DOHH2 (cell line): ENCODE data around the gene PDRG1.

Experiments used
- H3F3A ChIP-seq: fragments of 200-600 bp; sonication (generic), shearing (Covaris generic); 2 replicates; pipeline ENCODE4 v1.6.0; 2016; ENCODE audit warnings: antibody characterized with exemption, mild to moderate bottlenecking; ENCODE audit not compliant: control insufficient read depth, insufficient read depth
- H3K27ac ChIP-seq: fragments of 200-600 bp; sonication (generic); 2 replicates; pipeline ENCODE4 v1.5.1; 2014; ENCODE audit warnings: low read depth, mild to moderate bottlenecking, low read length, moderate library complexity
- H3K27me3 ChIP-seq: fragments of 200-600 bp; sonication (generic); 2 replicates; pipeline ENCODE4 v1.6.1; 2014; ENCODE audit warnings: mild to moderate bottlenecking, low read length, mixed read lengths; ENCODE audit not compliant: control insufficient read depth
- H3K36me3 ChIP-seq: fragments of 200-600 bp; sonication (generic); 2 replicates; pipeline ENCODE4 v1.6.1; 2014; ENCODE audit warnings: mild to moderate bottlenecking, low read length, moderate library complexity, mixed read lengths; ENCODE audit not compliant: control insufficient read depth
- H3K4me1 ChIP-seq: fragments of 200-600 bp; sonication (generic); 2 replicates; pipeline ENCODE4 v1.6.1; 2014; ENCODE audit warnings: mild to moderate bottlenecking, low read length, mixed read lengths; ENCODE audit not compliant: control insufficient read depth
- H3K4me2 ChIP-seq: fragments of 200-600 bp; sonication (generic); 2 replicates; pipeline ENCODE4 v1.6.0; 2014; ENCODE audit warnings: mild to moderate bottlenecking, low read length, moderate library complexity
- H3K4me3 ChIP-seq: fragments of 200-600 bp; sonication (generic); 2 replicates; pipeline ENCODE4 v1.5.1; 2014; ENCODE audit warnings: mild to moderate bottlenecking, low read length, mixed read lengths
- H3K79me2 ChIP-seq: fragments of 200-600 bp; sonication (generic); 2 replicates; pipeline ENCODE4 v1.6.1; 2014; ENCODE audit warnings: mild to moderate bottlenecking, low read length, mixed read lengths; ENCODE audit not compliant: control insufficient read depth
- H3K9me2 ChIP-seq: fragments of 200-600 bp; sonication (generic); replicated peaks from 2 replicates; pipeline ENCODE4 v1.6.1; 2014; ENCODE audit warnings: mild to moderate bottlenecking, low read length, mixed read lengths; ENCODE audit not compliant: control insufficient read depth
- H3K9me3 ChIP-seq: fragments of 200-600 bp; sonication (generic); 2 replicates; pipeline ENCODE4 v1.6.1; 2014; ENCODE audit warnings: antibody characterized with exemption, low read length, mixed read lengths; ENCODE audit not compliant: control insufficient read depth, insufficient read depth
- H4K20me1 ChIP-seq: fragments of 200-600 bp; sonication (generic); 2 replicates; pipeline ENCODE4 v1.6.0; 2014; ENCODE audit warnings: low read depth, mild to moderate bottlenecking, antibody characterized with exemption, low read length, moderate library complexity; ENCODE audit not compliant: control insufficient read depth, insufficient read depth
- CTCF ChIP-seq: fragments of 200-600 bp; sonication (generic); IDR thresholded peaks from one replicate; pipeline ENCODE4 v1.5.1; 2014; ENCODE audit warnings: antibody characterized with exemption, mild to moderate bottlenecking, low read depth, low read length; ENCODE audit not compliant: poor library complexity, severe bottlenecking
- EZH2phosphoT487 ChIP-seq: fragments of 200-600 bp; sonication (generic); IDR thresholded peaks from 2 replicates; pipeline ENCODE4 v1.6.1; 2017; ENCODE audit warnings: borderline replicate concordance, mild to moderate bottlenecking, antibody characterized with exemption, low read length, moderate library complexity, mixed read lengths

Gene PDRG1

GRCh38 chr20:31934968-31935764 lies 16.7 kb downstream of the PDRG1 start:
- H3K4me3 ChIP-seq = no peak overlapping the region
- H4K20me1 ChIP-seq = no peaks in the 10 kb centered on the region; the same call in 1 of the 2 replicates
- 0 out of 2 replicates have a peak, but pooled peaks cover 4% of the 10 kb centered on the region for H3K27me3 ChIP-seq
- no peaks in the 10 kb centered on the region for H3K79me2 ChIP-seq
- H3K36me3 ChIP-seq = no peaks in the 10 kb centered on the region
- no peaks in the 10 kb centered on the region for H3K9me2 ChIP-seq
- H3F3A ChIP-seq = no peaks in the 10 kb centered on the region
- H3K9me3 ChIP-seq = no peaks in the 10 kb centered on the region
- no peak overlapping the region for H3K4me2 ChIP-seq
- no peaks in the 10 kb centered on the region for H3K4me1 ChIP-seq
- no peak overlapping the region for H3K27ac ChIP-seq
- peak; percentile 45 for TF ChIP-seq CTCF
- no peak for TF ChIP-seq EZH2phosphoT487

- Histone ChIP-seq H3K79me2 (no peaks in the 10 kb centered on the region), H4K20me1 (no peaks in the 10 kb centered on the region; the same call in 1 of the 2 replicates), H3K9me3 (no peaks in the 10 kb centered on the region), H3F3A (no peaks in the 10 kb centered on the region), H3K9me2 (no peaks in the 10 kb centered on the region), H3K27me3 (0 out of 2 replicates have a peak, but pooled peaks cover 4% of the 10 kb centered on the region), H3K27ac (no peak overlapping the region), H3K4me1 (no peaks in the 10 kb centered on the region), H3K4me2 (no peak overlapping the region), H3K4me3 (no peak overlapping the region), H3K36me3 (no peaks in the 10 kb centered on the region)
- no peak for TF ChIP-seq CTCF
- TF ChIP-seq EZH2phosphoT487 = no peak
These were observed 17.4 kb downstream of the PDRG1 start for GRCh38 chr20:31934491-31934890.

GRCh38 chr20:31933698-31934097 lies 18.1 kb downstream of the PDRG1 start:
- no peaks in the 10 kb centered on the region for H3K36me3 ChIP-seq
- no peaks in the 10 kb centered on the region for H3K79me2 ChIP-seq
- no peak overlapping the region for H3K4me3 ChIP-seq
- H3K4me1 ChIP-seq = no peaks in the 10 kb centered on the region
- H4K20me1 ChIP-seq = no peaks in the 10 kb centered on the region; the same call in 1 of the 2 replicates
- TF ChIP-seq CTCF (no peak), EZH2phosphoT487 (no peak)
- no peaks in the 10 kb centered on the region for H3K9me2 ChIP-seq
- H3K4me2 ChIP-seq = no peak overlapping the region
- peaks cover 4% of the 10 kb centered on the region; the same call in 1 of the 2 replicates for H3K27me3 ChIP-seq
- no peaks in the 10 kb centered on the region for H3K9me3 ChIP-seq
- no peaks in the 10 kb centered on the region for H3F3A ChIP-seq
- no peak overlapping the region for H3K27ac ChIP-seq
